ENCODE results near the gene DPP6.

DPP6 gene

GRCh38 chr7:154204046-154204445, 151.8 kb downstream of the DPP6 start:
- no peak for DNase-seq (ENCODE audit: low read depth, low spot score)
- TF ChIP-seq FOXP2 (optimal IDR thresholded peaks at IDR 0.05; ENCODE audit: control extremely low read depth, extremely low read length, insufficient read depth) (no peak), POLR2AphosphoS5 (IDR thresholded peaks at IDR 0.05; ENCODE audit: borderline replicate concordance, low read depth, low read length) (no peak), EZH2 (IDR thresholded peaks at IDR 0.05) (no peak)
- Histone ChIP-seq H3K27ac (no peak overlapping the region), H3K36me3 (ENCODE audit: insufficient read depth, low read length) (no peaks in the 10 kb centered on the region), H3K9me3 (ENCODE audit: low read depth, low read length) (no peaks in the 10 kb centered on the region), H3K4me3 (no peak overlapping the region), H3K9ac (ENCODE audit: insufficient read length) (no peak overlapping the region)

GRCh38 chr7:154212861-154213260, 160.7 kb downstream of the DPP6 start:
- Histone ChIP-seq H3K36me3 (ENCODE audit: insufficient read depth, low read length) (no peaks in the 10 kb centered on the region), H3K9ac (ENCODE audit: insufficient read length) (no peak overlapping the region), H3K27ac (no peak overlapping the region), H3K9me3 (ENCODE audit: low read depth, low read length) (no peaks in the 10 kb centered on the region), H3K4me3 (no peak overlapping the region)
- TF ChIP-seq POLR2AphosphoS5 (IDR thresholded peaks at IDR 0.05; ENCODE audit: borderline replicate concordance, low read depth, low read length) (no peak), FOXP2 (optimal IDR thresholded peaks at IDR 0.05; ENCODE audit: control extremely low read depth, extremely low read length, insufficient read depth) (no peak), EZH2 (IDR thresholded peaks at IDR 0.05) (no peak)
- no peak for DNase-seq (ENCODE audit: low read depth, low spot score)

DNA sequence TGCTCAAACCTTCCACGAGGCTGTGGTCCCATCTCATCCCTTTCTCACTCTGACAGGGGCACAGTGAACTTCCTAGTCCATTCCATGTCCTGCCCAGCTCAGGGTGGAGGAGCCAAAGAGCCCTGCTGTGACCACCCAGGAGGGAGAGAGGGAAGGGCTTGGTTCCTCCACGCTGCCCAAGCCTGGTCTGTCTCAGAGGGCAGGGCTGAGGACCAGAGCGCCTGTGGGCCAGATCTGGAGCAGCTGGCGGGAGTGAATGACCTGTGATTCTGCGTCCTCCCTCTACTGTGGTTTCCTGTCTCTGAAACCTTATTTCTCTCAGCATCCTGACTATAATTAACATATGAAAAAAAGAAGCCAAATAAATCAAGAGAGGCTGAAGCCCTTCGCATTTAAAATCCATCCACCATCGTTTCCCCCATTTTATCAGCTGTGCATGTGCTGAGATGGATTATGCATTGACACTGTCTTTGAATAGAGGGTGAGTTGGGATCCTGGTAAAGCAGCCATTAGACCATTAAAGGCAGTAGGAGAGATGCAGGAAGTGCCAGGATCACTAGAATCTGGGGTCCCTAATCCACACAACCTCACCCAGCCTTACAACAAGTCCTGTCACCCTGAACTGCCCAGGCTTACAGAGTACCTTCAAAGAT, 165.6 kb downstream of the DPP6 start:
- no peak for DNase-seq (ENCODE audit: low read depth, low spot score)
- H3K27ac ChIP-seq: no peak overlapping the region
- H3K9me3 ChIP-seq (ENCODE audit: low read depth, low read length): no peaks in the 10 kb centered on the region
- no peak overlapping the region for H3K4me3 ChIP-seq
- TF ChIP-seq EZH2 (IDR thresholded peaks at IDR 0.05) (no peak), POLR2AphosphoS5 (IDR thresholded peaks at IDR 0.05; ENCODE audit: borderline replicate concordance, low read depth, low read length) (no peak), FOXP2 (optimal IDR thresholded peaks at IDR 0.05; ENCODE audit: control extremely low read depth, extremely low read length, insufficient read depth) (no peak)
- no peak overlapping the region for H3K9ac ChIP-seq (ENCODE audit: insufficient read length)
- no peaks in the 10 kb centered on the region for H3K36me3 ChIP-seq (ENCODE audit: insufficient read depth, low read length)

- no peak for TF ChIP-seq POLR2AphosphoS5 (IDR thresholded peaks at IDR 0.05; ENCODE audit: borderline replicate concordance, low read depth, low read length)
- no peak for TF ChIP-seq FOXP2 (optimal IDR thresholded peaks at IDR 0.05; ENCODE audit: control extremely low read depth, extremely low read length, insufficient read depth)
- TF ChIP-seq EZH2 (IDR thresholded peaks at IDR 0.05): no peak
- Histone ChIP-seq H3K36me3 (ENCODE audit: insufficient read depth, low read length) (no peaks in the 10 kb centered on the region), H3K9ac (ENCODE audit: insufficient read length) (no peak overlapping the region), H3K27ac (no peak overlapping the region), H3K4me3 (no peak overlapping the region), H3K9me3 (ENCODE audit: low read depth, low read length) (no peaks in the 10 kb centered on the region)
- no peak for DNase-seq (ENCODE audit: low read depth, low spot score)
Measured at GRCh38 chr7:154231732-154232131, 179.5 kb downstream of the DPP6 start.

DNA sequence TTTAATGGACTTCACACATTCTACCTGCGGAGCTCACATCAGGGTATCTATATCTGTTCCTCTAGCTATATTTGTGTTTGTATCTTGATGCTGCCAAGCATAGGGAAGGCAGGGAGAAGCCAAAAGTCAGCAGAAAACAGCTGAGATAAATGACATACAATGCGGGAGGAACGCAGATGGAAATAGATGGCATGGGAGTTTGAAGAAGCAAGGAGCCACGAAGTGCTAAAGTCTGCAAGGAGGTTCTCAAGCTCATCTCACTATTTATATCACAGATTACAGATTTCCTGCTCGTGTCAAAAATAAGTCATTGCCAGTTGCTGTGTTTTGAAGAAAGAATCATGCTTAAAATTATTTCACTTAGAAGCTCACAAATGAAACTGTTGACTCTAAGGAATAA, 180.5 kb downstream of the DPP6 start:
- DNase-seq (ENCODE audit: low read depth, low spot score): no peak
- TF ChIP-seq FOXP2 (optimal IDR thresholded peaks at IDR 0.05; ENCODE audit: control extremely low read depth, extremely low read length, insufficient read depth): no peak
- TF ChIP-seq EZH2 (IDR thresholded peaks at IDR 0.05): no peak
- no peak for TF ChIP-seq POLR2AphosphoS5 (IDR thresholded peaks at IDR 0.05; ENCODE audit: borderline replicate concordance, low read depth, low read length)
- Histone ChIP-seq H3K4me3 (no peak overlapping the region), H3K9me3 (ENCODE audit: low read depth, low read length) (no peaks in the 10 kb centered on the region), H3K27ac (no peak overlapping the region), H3K9ac (ENCODE audit: insufficient read length) (no peak overlapping the region), H3K36me3 (ENCODE audit: insufficient read depth, low read length) (no peaks in the 10 kb centered on the region)

- Histone ChIP-seq H3K4me3 (no peak overlapping the region), H3K36me3 (ENCODE audit: insufficient read depth, low read length) (no peaks in the 10 kb centered on the region), H3K27ac (no peak overlapping the region), H3K9me3 (ENCODE audit: low read depth, low read length) (no peaks in the 10 kb centered on the region), H3K9ac (ENCODE audit: insufficient read length) (no peak overlapping the region)
- no peak for TF ChIP-seq FOXP2 (optimal IDR thresholded peaks at IDR 0.05; ENCODE audit: control extremely low read depth, extremely low read length, insufficient read depth)
- no peak for TF ChIP-seq POLR2AphosphoS5 (IDR thresholded peaks at IDR 0.05; ENCODE audit: borderline replicate concordance, low read depth, low read length)
- TF ChIP-seq EZH2 (IDR thresholded peaks at IDR 0.05): no peak
- DNase-seq (ENCODE audit: low read depth, low spot score): no peak
Measured at GRCh38 chr7:154241988-154242387, 189.8 kb downstream of the DPP6 start.

GRCh38 chr7:154242709-154243108, 190.5 kb downstream of the DPP6 start:
- TF ChIP-seq EZH2 (IDR thresholded peaks at IDR 0.05) (no peak), FOXP2 (optimal IDR thresholded peaks at IDR 0.05; ENCODE audit: control extremely low read depth, extremely low read length, insufficient read depth) (no peak), POLR2AphosphoS5 (IDR thresholded peaks at IDR 0.05; ENCODE audit: borderline replicate concordance, low read depth, low read length) (no peak)

DNA sequence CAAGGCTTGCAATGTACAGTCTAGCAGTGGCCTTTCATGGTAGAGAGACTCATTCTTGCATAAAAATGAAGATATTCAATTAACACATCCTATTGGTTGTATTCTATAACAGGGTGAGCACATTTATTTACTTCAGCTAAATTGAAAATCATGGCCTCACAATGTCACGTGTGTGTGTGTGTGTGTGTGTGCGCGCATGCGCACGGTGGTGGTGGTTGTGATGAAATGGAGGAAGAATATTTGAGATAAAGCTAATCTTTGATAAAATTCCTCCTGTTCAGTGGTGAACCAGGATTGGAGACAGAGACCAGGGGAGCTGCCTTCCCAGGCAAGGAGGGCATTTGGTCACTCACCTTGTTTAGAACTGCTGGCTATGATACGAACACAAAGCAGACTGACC, 199.8 kb downstream of the DPP6 start:
- Histone ChIP-seq H3K4me3 (no peak overlapping the region), H3K27ac (no peak overlapping the region), H3K36me3 (ENCODE audit: insufficient read depth, low read length) (no peaks in the 10 kb centered on the region), H3K9me3 (ENCODE audit: low read depth, low read length) (no peaks in the 10 kb centered on the region), H3K9ac (ENCODE audit: insufficient read length) (no peak overlapping the region)
- TF ChIP-seq EZH2 (IDR thresholded peaks at IDR 0.05) (no peak), POLR2AphosphoS5 (IDR thresholded peaks at IDR 0.05; ENCODE audit: borderline replicate concordance, low read depth, low read length) (no peak), FOXP2 (optimal IDR thresholded peaks at IDR 0.05; ENCODE audit: control extremely low read depth, extremely low read length, insufficient read depth) (no peak)
- DNase-seq (ENCODE audit: low read depth, low spot score): no peak

More at GRCh38 chr7:154242709-154243108, 190.5 kb downstream of the DPP6 start:
- H3K9me3 ChIP-seq (ENCODE audit: low read depth, low read length): no peaks in the 10 kb centered on the region
- no peak for DNase-seq (ENCODE audit: low read depth, low spot score)
- H3K27ac ChIP-seq: no peak overlapping the region
- no peak overlapping the region for H3K4me3 ChIP-seq
- H3K36me3 ChIP-seq (ENCODE audit: insufficient read depth, low read length): no peaks in the 10 kb centered on the region
- no peak overlapping the region for H3K9ac ChIP-seq (ENCODE audit: insufficient read length)

GRCh38 chr7:154253810-154254209, 201.6 kb downstream of the DPP6 start:
- Histone ChIP-seq H3K36me3 (ENCODE audit: insufficient read depth, low read length) (no peaks in the 10 kb centered on the region), H3K9ac (ENCODE audit: insufficient read length) (no peak overlapping the region), H3K9me3 (ENCODE audit: low read depth, low read length) (no peaks in the 10 kb centered on the region), H3K4me3 (no peak overlapping the region), H3K27ac (no peak overlapping the region)
- DNase-seq (ENCODE audit: low read depth, low spot score): no peak
- TF ChIP-seq FOXP2 (optimal IDR thresholded peaks at IDR 0.05; ENCODE audit: control extremely low read depth, extremely low read length, insufficient read depth): no peak
- TF ChIP-seq POLR2AphosphoS5 (IDR thresholded peaks at IDR 0.05; ENCODE audit: borderline replicate concordance, low read depth, low read length): no peak
- TF ChIP-seq EZH2 (IDR thresholded peaks at IDR 0.05): no peak
